Measurements from ENCODE around the gene AP1M1.
"Not testable (repeated sequence)": the region's sequence is repeated elsewhere in the genome, so short reads cannot be mapped to it uniquely, and the experiment has no call there.

Gene AP1M1

GRCh38 chr19:16280306-16280705 lies 82.6 kb downstream of the AP1M1 start:
- no peak for TF ChIP-seq CTCF (conservative IDR thresholded peaks at IDR 0.05; ENCODE audit: low read length)
- no peak for DNase-seq (ENCODE audit: low read depth)

GRCh38 chr19:16281743-16282142 lies 84.0 kb downstream of the AP1M1 start:
- no peak for DNase-seq (ENCODE audit: low read depth)
- no peak overlapping the region for H3K4me3 ChIP-seq (ENCODE audit: low read length)
- TF ChIP-seq CTCF (conservative IDR thresholded peaks at IDR 0.05; ENCODE audit: low read length): no peak

More at GRCh38 chr19:16280306-16280705, 82.6 kb downstream of the AP1M1 start:
- H3K4me3 ChIP-seq (ENCODE audit: low read length): no peak overlapping the region

GRCh38 chr19:16283210-16284061 lies 85.7 kb downstream of the AP1M1 start:
- H3K4me3 ChIP-seq (ENCODE audit: low read length): peak overlapping the region; percentile 15; the same call in 1 of the 2 replicates
- no peak for TF ChIP-seq CTCF (conservative IDR thresholded peaks at IDR 0.05; ENCODE audit: low read length)
- peak; percentile 57 for DNase-seq (ENCODE audit: low read depth)

- no peak for TF ChIP-seq CTCF (conservative IDR thresholded peaks at IDR 0.05; ENCODE audit: low read length)
- no peak overlapping the region for H3K4me3 ChIP-seq (ENCODE audit: low read length)
- DNase-seq (ENCODE audit: low read depth): no peak
Measured at GRCh38 chr19:16284505-16284904, 86.8 kb downstream of the AP1M1 start.

- H3K4me3 ChIP-seq (ENCODE audit: low read length); DNase-seq (ENCODE audit: low read depth): not testable (repeated sequence)
Measured at GRCh38 chr19:16285079-16285478, 87.4 kb downstream of the AP1M1 start.

GRCh38 chr19:16285769-16286498 lies 88.2 kb downstream of the AP1M1 start:
- DNase-seq (ENCODE audit: low read depth): no peak
- no peak for TF ChIP-seq CTCF (conservative IDR thresholded peaks at IDR 0.05; ENCODE audit: low read length)
- no peak overlapping the region for H3K4me3 ChIP-seq (ENCODE audit: low read length)

- DNase-seq (ENCODE audit: low read depth): peak; percentile 45
- TF ChIP-seq CTCF (conservative IDR thresholded peaks at IDR 0.05; ENCODE audit: low read length): no peak
Measured at GRCh38 chr19:16288544-16288943, 90.8 kb downstream of the AP1M1 start.

More at GRCh38 chr19:16288544-16288943, 90.8 kb downstream of the AP1M1 start:
- no peak overlapping the region for H3K4me3 ChIP-seq (ENCODE audit: low read length)

All from AG10803 (cell line).